Endodermal cell (in vitro differentiated cells): ENCODE data around the gene AMDHD2. TPM values are rescaled to one million over a fixed set of nuclear protein-coding genes. Genes with fewer than 3 reads are reported as not detected.
A peak's percentile ranks its signal among the peaks of the same experiment; 100 is the strongest.

ENCODE experiments used
- DNase-seq: peaks from one replicate; pipeline ENCODE4 v3.0.0-alpha.2; 2017
- H3K27ac ChIP-seq: 2 replicates; pipeline ENCODE4 v1.5.1; 2013; ENCODE audit warnings: mild to moderate bottlenecking, low read depth, low read length, moderate library complexity
- H3K27me3 ChIP-seq: 2 replicates; pipeline ENCODE4 v1.6.1; 2013; ENCODE audit warnings: mild to moderate bottlenecking, low read length, moderate library complexity; ENCODE audit not compliant: insufficient read depth, control insufficient read depth, poor library complexity, severe bottlenecking
- H3K36me3 ChIP-seq: 2 replicates; pipeline ENCODE4 v1.7.0; 2013; ENCODE audit warnings: mild to moderate bottlenecking, low read length, moderate library complexity; ENCODE audit not compliant: control insufficient read depth, insufficient read depth
- H3K4me1 ChIP-seq: one replicate; pipeline ENCODE4 v1.7.0; 2013; ENCODE audit warnings: low read length; ENCODE audit not compliant: control insufficient read depth, insufficient read depth
- H3K4me3 ChIP-seq: 2 replicates; pipeline ENCODE4 v1.5.1; 2013; ENCODE audit warnings: mild to moderate bottlenecking, low read length, moderate library complexity
- H3K9ac ChIP-seq: 2 replicates; pipeline ENCODE4 v1.6.1; 2013; ENCODE audit warnings: mild to moderate bottlenecking, low read length, moderate library complexity; ENCODE audit not compliant: poor library complexity, severe bottlenecking; ENCODE audit errors: extremely low read depth
- H3K9me3 ChIP-seq: 2 replicates; pipeline ENCODE4 v1.6.1; 2013; ENCODE audit warnings: mild to moderate bottlenecking, low read length, moderate library complexity; ENCODE audit not compliant: control insufficient read depth
- H3K27ac Mint-ChIP-seq: 2 replicates; pipeline ENCODE4 v1.8.0; 2020; ENCODE audit warnings: mixed read lengths
- H3K27me3 Mint-ChIP-seq: 2 replicates; pipeline ENCODE4 v1.8.0; 2021; ENCODE audit warnings: mild to moderate bottlenecking, mixed read lengths; ENCODE audit not compliant: insufficient read depth
- H3K36me3 Mint-ChIP-seq: 2 replicates; pipeline ENCODE4 v1.8.0; 2020; ENCODE audit warnings: low read depth, mixed read lengths
- H3K4me1 Mint-ChIP-seq: 2 replicates; pipeline ENCODE4 v1.8.0; 2020; ENCODE audit warnings: mixed read lengths
- H3K4me3 Mint-ChIP-seq: 2 replicates; pipeline ENCODE4 v1.8.0; 2020; ENCODE audit warnings: mild to moderate bottlenecking, moderate library complexity, mixed read lengths
- H3K9me3 Mint-ChIP-seq: 2 replicates; pipeline ENCODE4 v1.8.0; 2020; ENCODE audit warnings: mild to moderate bottlenecking, mixed read lengths
- CTCF ChIP-seq: fragments of 200-600 bp; sonication (generic); conservative IDR thresholded peaks from 2 replicates; pipeline ENCODE4 v1.5.0; 2021; ENCODE audit warnings: antibody characterized with exemption, mild to moderate bottlenecking
- WGBS, 2 experiments: methylation state at CpG; one replicate each; pipeline versions ENCODE4 v1.1.5 to v1.1.7; 2013; ENCODE audit warnings: missing lambda C conversion rate in 2 of 2, mixed read lengths in 1 of 2; ENCODE audit not compliant: insufficient coverage in 1 of 2, insufficient read length in 1 of 2; 5-methylcytosine and 5-hydroxymethylcytosine counted together
- total RNA-seq, 2 donors: library from RNA; stranded (reverse); fragmentation: NEBNext Ultra II Directional in 1 of 2; extraction: Animal tissue kit (Norgen Biotek cat#: 25700) in 1 of 2; gene quantifications; 2 replicates in 1 of 2; 3 replicates in 1 of 2; pipeline ENCODE4 v1.2.1, GENCODE V29; 2021

AMDHD2 gene
- total RNA-seq, 2 donors from 2014 or later, result 74.6 to 82.2 TPM

- H3K27ac Mint-ChIP-seq, result no peak overlapping the region
- no peak overlapping the region for H3K9ac ChIP-seq
Observed at GRCh38 chr16:2472885-2473445, 47.2 kb upstream of the AMDHD2 start.

GRCh38 chr16:2473446-2473926 lies 46.7 kb upstream of the AMDHD2 start:
- WGBS, 2 experiments, result 8 to 50% methylated on average over 5 to 49 of the region's 49 CpGs
- H3K4me1 ChIP-seq, result peaks cover 14% of the 10 kb centered on the region
- no peak overlapping the region for H3K4me3 ChIP-seq
- peaks cover 43% of the 10 kb centered on the region for H3K27me3 ChIP-seq
- no peak overlapping the region for H3K27ac Mint-ChIP-seq
- DNase-seq, result peak; percentile 68
- H3K27ac ChIP-seq, result no peak overlapping the region
- no peaks in the 10 kb centered on the region for H3K36me3 ChIP-seq
- H3K4me1 Mint-ChIP-seq, result peaks cover 6% of the 10 kb centered on the region
- H3K27me3 Mint-ChIP-seq, result peaks cover 49% of the 10 kb centered on the region
- peak overlapping the region; percentile 45 for H3K4me3 Mint-ChIP-seq
- H3K9ac ChIP-seq, result no peak overlapping the region
- H3K36me3 Mint-ChIP-seq, result no peaks in the 10 kb centered on the region
- TF ChIP-seq CTCF, result no peak
- no peaks in the 10 kb centered on the region for H3K9me3 Mint-ChIP-seq
- H3K9me3 ChIP-seq, result no peaks in the 10 kb centered on the region

More at GRCh38 chr16:2472885-2473445, 47.2 kb upstream of the AMDHD2 start:
- H3K9me3 ChIP-seq, result no peaks in the 10 kb centered on the region
- H3K27me3 Mint-ChIP-seq, result peaks cover 50% of the 10 kb centered on the region
- peaks cover 6% of the 10 kb centered on the region for H3K4me1 Mint-ChIP-seq
- H3K27me3 ChIP-seq, result peaks cover 43% of the 10 kb centered on the region
- no peak for TF ChIP-seq CTCF
- H3K36me3 ChIP-seq, result no peaks in the 10 kb centered on the region
- no peak overlapping the region for H3K27ac ChIP-seq
- peak overlapping the region; percentile 45 for H3K4me3 Mint-ChIP-seq
- DNase-seq, result no peak
- no peaks in the 10 kb centered on the region for H3K9me3 Mint-ChIP-seq
- no peak overlapping the region for H3K4me3 ChIP-seq
- WGBS, 2 experiments, result 86 to 89% methylated on average over 10 to 14 of the region's 14 CpGs
- peaks cover 14% of the 10 kb centered on the region for H3K4me1 ChIP-seq
- no peaks in the 10 kb centered on the region for H3K36me3 Mint-ChIP-seq

GRCh38 chr16:2473999-2474876 lies 45.9 kb upstream of the AMDHD2 start:
- peaks cover 43% of the 10 kb centered on the region for H3K27me3 ChIP-seq
- H3K36me3 ChIP-seq, result no peaks in the 10 kb centered on the region
- no peaks in the 10 kb centered on the region for H3K9me3 Mint-ChIP-seq
- WGBS, 2 experiments, result 0 to 2% methylated on average over 24 to 100 of the region's 100 CpGs
- H3K9me3 ChIP-seq, result no peaks in the 10 kb centered on the region
- H3K36me3 Mint-ChIP-seq, result no peaks in the 10 kb centered on the region
- peak overlapping the region; percentile 63 for H3K4me3 Mint-ChIP-seq
- peak overlapping the region; percentile 69 for H3K9ac ChIP-seq
- peak; percentile 76 for DNase-seq
- H3K27ac Mint-ChIP-seq, result no peak overlapping the region
- peak; percentile 56 for TF ChIP-seq CTCF
- no peak overlapping the region for H3K27ac ChIP-seq
- peaks cover 7% of the 10 kb centered on the region for H3K4me1 ChIP-seq
- peaks cover 6% of the 10 kb centered on the region for H3K4me1 Mint-ChIP-seq
- H3K4me3 ChIP-seq, result peak overlapping the region; percentile 86
- H3K27me3 Mint-ChIP-seq, result peaks cover 45% of the 10 kb centered on the region
